GM21528 (cell line): Measurements from ENCODE around the gene NSD2.
A peak's percentile ranks its signal among the peaks of the same experiment; 100 is the strongest.
"Not testable (repeated sequence)": the region's sequence is repeated elsewhere in the genome, so short reads cannot be mapped to it uniquely, and the experiment has no call there.

Source experiments
- ATAC-seq: cut with Tn5 transposase; IDR thresholded peaks from one replicate; pipeline ENCODE4 v1.9.1; 2021; ENCODE audit warnings: mild to moderate bottlenecking, moderate library complexity; ENCODE audit not compliant: unreplicated experiment, low FRiP score

NSD2 gene

GRCh38 chr4:1993718-1994516 is 122.7 kb downstream of the NSD2 start:
- ATAC-seq, result not testable (repeated sequence)

DNA sequence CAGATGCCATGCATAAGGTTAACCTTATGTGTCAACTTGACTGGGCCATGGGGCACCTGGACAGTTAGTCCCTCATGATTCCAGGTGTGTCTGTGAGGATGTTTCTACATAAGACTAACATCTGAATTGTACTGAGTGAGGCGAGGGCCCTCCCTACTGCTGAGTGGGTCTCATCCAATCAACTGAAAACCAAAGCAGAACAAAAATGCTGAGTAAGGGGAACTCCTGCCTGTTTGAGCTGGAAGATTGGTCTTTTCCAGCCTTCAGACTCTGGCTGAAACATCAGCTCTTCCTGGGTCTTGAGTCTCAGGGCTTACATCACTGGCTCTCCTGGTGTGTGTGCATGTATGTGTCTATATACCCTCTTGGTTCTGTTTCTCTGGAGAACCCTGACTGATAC is 123.7 kb downstream of the NSD2 start:
- no peak for ATAC-seq

DNA sequence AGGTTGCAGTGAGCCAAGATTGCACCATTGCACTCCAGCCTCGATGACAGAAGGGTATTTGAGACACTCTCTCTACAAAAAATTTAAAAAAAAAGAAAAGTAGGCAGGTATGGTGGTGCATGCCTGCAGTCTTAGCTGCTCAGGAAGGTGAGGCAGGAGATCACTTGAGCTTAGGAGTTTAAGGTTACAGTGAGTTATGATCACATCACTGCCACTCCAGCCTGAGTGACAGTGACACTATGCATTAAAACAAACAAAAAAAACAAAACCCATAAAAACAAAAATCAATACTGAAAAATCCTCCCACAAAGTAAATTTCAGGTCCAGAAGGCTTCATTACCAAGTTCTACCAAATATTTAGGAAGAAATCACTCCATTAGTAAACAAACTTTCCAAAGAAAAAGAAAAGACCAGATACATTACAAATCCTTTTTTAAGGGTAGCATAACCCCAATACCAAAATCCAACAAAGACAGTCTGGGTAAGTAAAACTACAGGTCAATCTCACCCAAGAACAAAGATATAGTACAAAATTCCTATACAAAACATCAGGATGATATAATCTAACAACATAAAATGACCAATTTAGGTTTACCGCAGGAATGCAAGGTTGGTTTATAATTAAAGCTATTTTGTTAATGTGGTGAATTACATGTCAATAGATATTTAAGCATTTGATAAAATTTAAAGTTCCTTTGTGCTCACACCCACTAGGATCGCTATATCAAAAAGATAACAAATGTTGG is 125.8 kb downstream of the NSD2 start:
- ATAC-seq, result no peak

GRCh38 chr4:1997712-1998111 is 126.5 kb downstream of the NSD2 start:
- ATAC-seq, result no peak

GRCh38 chr4:1998296-1998695 is 127.1 kb downstream of the NSD2 start:
- no peak for ATAC-seq

- not testable (repeated sequence) for ATAC-seq
These were observed 128.1 kb downstream of the NSD2 start for GRCh38 chr4:1999308-1999707.

GRCh38 chr4:2003361-2003760 is 132.2 kb downstream of the NSD2 start:
- not testable (repeated sequence) for ATAC-seq

- ATAC-seq, result no peak
These were observed 135.2 kb downstream of the NSD2 start for GRCh38 chr4:2006367-2006766.

DNA sequence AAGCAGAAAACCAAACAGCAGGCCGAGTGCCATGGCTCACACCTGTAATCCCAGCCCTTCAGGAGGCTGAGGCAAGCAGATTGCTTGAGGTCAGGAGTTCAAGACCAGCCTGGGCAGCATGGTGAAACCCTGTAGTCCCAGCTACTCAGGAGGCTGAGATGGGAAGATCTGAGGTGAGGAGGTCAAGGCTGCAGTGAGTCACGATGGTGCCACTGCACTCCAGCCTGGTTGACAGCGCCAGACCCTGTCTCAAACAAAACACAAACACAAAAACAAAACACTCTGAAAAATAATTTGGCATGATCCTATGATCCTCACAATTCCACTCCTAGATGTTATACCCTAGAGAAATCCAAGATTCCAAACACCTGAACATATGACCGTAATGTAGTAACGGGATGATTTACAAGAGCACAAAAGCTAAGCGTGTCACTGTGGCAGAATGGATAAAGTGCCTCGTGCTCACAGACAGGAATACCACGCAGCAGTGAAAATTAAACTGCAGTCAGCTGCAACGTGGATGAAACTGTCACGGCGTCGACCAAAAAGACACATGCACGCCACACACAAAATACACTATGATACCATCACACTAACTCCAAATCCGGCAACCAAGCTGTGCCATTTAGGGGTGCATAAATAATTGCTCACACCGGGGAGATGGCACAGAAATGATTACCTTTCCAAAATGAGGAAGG is 135.9 kb downstream of the NSD2 start:
- ATAC-seq, result no peak

DNA sequence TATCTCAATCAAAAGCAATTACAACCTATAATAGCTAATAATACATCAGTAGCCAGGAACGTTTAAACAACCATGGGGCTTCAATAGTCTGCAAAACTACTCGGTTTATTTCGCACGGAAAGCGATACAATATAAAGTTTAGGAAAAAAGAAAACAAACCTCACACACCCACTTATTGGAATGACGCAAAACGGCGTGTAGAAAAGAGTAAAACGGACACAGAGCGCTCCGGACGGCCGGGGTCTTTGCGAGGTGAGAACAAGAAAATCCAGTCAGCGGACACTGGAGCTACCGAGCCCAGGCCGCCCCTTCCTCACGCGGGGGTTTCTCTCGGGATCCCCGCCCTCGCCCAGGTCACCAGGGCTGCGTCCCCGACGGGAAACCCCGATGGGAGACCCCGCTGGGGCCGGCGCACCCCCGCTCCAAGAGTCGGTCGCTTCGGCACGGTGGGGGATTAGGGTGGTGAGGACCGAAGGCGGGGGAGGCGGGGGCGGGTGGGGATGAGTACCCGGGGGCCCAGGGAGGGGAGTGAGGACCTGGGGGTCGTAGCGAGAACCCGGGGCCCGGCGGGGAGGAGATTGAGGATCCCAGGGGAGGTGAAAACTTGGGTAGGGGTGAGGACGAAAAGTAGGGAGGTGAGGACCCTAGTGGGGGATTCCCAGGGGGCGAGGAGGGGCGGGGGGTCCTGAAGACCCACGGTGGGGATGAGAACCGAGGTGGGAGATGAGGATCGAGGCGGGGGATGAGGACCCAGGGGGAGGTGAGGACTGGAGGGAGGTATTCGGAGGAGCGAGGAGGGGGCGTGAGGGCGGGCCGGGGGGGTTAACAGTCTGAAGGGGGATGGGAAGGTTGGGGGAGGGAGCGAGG is 136.8 kb downstream of the NSD2 start:
- no peak for ATAC-seq

- no peak for ATAC-seq
These were observed 137.4 kb downstream of the NSD2 start for GRCh38 chr4:2008671-2008920.

- peak; percentile 82 for ATAC-seq
These were observed 137.9 kb downstream of the NSD2 start, which contains the start of gene NELFA for GRCh38 chr4:2008921-2009650. Gene NELFA (minus strand): TSS chr4:2008974. CDS start chr4:2008959, 15 bp downstream.

GRCh38 chr4:2009651-2010233 is 138.5 kb downstream of the NSD2 start:
- no peak for ATAC-seq

DNA sequence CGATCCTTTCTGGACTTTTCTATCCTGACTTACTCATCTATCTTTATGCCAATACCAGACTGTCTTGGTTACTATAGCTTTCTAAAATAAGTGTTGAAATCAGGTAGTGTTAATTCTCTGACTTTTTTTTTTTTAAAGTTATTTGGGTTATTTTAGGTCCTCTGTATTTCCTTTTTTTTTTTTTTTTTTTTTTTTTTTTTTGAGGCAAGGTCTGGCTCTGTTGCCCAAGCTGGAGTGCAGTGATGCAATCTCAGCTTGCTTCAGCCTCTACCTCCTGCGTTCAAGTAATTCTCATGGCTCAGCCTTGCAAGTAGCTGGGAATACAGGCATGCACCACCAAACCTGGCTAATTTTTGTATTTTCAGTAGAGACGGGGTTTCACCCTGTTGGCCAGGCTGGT is 140.4 kb downstream of the NSD2 start:
- no peak for ATAC-seq

DNA sequence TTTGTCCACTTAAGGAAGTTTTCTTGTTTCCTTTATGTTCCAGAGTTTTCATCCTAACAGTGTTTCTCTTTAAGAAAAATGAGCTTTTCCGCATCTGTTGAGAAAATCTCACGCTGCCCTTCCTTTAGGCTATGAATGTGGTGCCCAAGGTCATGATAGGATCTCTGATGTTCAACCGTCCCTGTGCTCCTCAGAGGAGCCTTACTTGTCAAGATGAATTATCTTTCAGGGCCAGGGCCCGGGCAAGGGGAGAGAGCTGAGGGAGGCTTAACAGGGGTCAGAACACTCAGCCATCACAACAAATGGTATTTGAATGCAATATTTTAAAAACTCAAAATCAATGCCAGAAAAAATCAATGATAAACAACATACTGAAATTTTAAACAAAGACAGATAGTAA is 143.8 kb downstream of the NSD2 start:
- ATAC-seq, result no peak

- ATAC-seq, result not testable (repeated sequence)
These were observed 150.3 kb downstream of the NSD2 start for GRCh38 chr4:2021358-2022018.

DNA sequence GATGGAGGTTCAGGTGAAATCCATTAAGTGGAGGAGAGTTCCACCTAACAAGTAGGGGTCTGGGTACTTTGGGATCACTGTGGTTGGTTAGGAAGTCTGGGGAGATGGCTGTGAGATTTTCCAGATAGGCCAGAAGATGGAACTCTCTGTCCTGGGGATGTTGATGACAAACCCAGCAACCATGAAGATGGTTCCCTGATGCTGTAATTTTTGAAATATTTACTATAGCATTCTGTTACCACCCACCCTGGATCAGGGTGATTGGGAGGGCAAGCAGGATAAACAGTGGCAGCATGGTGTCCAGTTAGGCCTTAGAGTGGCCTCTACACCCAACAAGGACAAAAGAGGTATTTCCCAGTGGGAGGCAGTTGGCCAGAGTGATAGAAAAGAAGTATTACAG is 153.5 kb downstream of the NSD2 start:
- no peak for ATAC-seq

GRCh38 chr4:2025817-2026216 is 154.6 kb downstream of the NSD2 start:
- ATAC-seq, result no peak

GRCh38 chr4:2027120-2027519 is 155.9 kb downstream of the NSD2 start:
- ATAC-seq, result not testable (repeated sequence)
